Activated CD8-positive, alpha-beta memory T cell treated with anti-CD3 and anti-CD28 coated beads for 1 hour (primary cell): ENCODE data around the gene CABLES2.

Experiments used
- DNase-seq, 2 donors: peaks; one replicate each; pipeline ENCODE4 v3.0.0-alpha.2; 2020; ENCODE audit warnings: low read depth in 1 of 2; ENCODE audit errors: extremely low read depth in 1 of 2

Gene CABLES2, protein sequence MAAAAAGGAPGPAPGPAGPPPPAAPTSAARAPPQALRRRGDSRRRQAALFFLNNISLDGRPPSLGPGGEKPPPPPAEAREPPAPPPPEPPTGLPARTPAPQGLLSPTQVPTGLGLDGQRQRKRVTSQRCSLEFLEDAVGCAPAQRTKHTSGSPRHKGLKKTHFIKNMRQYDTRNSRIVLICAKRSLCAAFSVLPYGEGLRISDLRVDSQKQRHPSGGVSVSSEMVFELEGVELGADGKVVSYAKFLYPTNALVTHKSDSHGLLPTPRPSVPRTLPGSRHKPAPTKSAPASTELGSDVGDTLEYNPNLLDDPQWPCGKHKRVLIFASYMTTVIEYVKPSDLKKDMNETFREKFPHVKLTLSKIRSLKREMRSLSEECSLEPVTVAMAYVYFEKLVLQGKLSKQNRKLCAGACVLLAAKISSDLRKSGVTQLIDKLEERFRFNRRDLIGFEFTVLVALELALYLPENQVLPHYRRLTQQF

DNA sequence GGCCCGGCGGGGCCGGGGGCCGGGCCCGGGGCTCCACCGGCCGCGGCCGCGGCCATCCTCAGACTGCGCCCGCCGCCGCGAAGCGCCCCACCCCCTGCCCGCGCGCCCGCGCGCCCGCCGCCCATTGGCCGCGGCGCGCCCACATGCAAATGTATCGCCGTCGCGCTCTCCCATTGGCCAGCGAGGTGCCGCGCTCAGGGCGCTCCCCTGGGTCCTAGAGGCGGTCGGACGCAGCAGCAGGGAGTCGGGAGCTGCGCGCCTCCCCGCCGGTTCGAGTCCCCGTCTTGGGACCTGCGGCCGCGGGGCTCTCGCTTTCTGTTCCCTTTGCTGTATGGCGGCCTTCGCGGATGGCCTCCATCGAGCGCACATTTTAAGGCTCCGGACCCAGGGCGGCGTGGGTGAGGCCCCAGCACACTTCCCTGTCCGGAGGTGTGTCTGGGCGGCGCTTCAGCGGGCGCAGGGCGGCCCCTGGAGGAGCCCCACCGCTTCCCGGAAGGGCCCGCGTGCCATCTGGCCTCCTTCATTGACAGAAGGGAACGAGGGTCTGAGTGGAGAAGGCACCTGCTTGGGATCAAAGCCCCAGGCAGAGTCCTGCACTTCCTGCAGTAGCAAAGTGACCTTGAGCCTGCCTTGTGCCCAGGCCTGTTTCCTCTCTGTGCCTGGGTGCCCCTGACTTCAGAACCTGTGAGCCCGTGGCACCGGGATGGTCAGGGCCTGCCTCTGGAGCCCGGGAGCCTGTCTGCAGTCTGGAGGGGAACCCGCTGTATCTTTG, at the start of gene CABLES2:
Gene CABLES2 (minus strand): TSS at position 65 of the 772 bp plus-strand sequence. CDS start 9 bp downstream, at position 56.
- peak; percentile 60 to 87 for DNase-seq

- no peak for DNase-seq
Observed at GRCh38 chr20:62455929-62456328, 48.8 kb upstream of the CABLES2 start.

DNA sequence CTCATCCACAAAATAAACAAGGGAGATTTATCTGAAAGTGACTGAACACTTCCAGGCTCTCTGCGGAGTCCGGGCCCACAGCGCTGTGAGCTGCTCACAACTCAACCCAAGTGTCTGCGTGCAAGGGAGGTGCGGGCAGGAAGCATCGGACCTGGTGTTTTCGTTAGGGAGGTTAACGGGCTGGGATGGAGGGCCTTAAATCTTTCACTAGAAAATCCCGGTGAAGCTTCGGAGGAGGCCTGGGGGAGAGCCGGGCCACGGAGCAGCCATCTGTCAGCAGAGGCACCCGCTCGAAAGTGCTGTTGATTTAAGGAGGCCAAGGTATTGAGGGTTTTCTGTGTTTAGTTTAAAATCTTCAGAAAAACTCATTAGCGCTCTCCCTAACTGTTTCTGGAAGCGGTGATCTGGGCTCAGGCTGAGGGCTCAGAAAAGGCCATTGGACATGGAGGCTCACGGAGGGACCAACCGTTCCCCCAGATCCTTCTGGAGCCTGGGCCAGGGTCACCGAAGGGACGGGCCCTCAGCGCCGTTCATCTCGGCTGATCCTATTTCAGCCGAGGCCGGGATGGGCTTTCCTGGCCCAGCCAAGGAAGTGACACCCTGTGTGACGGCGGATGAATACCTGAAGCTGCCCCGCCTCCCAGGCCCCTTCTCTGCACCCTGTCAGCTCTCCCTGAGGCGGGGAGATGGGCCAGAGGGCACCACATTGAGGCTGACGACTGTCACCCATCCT, 48.0 kb upstream of the CABLES2 start:
- DNase-seq: no peak

GRCh38 chr20:62453186-62453808, 46.2 kb upstream of the CABLES2 start:
- DNase-seq: no peak

DNA sequence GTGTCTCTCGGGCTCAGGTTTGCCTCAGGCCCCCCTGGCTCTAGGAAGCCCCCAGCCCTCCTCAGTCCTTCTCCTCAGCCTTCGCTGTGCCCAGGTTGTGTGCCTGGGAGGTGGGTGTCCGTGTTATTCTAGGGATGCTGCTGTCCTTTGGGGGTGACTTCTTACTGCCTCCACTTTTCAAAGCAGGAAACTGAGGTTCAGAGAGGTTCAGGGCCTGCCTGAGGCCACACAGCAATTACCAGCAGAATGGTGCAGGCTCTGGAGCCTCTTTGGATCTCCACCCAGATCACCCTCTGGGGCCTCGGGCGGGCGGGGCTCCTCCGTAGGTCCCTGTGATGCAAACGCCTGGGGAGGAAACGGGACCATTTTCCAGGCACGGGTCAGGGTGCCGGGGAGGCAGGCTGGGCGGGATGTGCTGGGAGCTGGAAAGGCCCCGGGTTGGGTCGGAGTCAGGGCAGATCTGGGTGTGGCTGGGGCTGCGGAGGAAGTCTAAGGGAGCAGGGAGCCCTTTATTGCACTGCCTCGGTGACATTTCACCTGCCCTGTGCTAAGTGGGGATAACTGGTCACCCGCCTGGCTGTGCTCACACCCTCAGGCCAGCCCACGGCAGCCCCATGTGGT, 45.5 kb upstream of the CABLES2 start:
- DNase-seq: no peak

- DNase-seq: no peak
Observed at GRCh38 chr20:62451970-62452369, 44.9 kb upstream of the CABLES2 start.

GRCh38 chr20:62451156-62451767, 44.2 kb upstream of the CABLES2 start:
- no peak for DNase-seq

DNA sequence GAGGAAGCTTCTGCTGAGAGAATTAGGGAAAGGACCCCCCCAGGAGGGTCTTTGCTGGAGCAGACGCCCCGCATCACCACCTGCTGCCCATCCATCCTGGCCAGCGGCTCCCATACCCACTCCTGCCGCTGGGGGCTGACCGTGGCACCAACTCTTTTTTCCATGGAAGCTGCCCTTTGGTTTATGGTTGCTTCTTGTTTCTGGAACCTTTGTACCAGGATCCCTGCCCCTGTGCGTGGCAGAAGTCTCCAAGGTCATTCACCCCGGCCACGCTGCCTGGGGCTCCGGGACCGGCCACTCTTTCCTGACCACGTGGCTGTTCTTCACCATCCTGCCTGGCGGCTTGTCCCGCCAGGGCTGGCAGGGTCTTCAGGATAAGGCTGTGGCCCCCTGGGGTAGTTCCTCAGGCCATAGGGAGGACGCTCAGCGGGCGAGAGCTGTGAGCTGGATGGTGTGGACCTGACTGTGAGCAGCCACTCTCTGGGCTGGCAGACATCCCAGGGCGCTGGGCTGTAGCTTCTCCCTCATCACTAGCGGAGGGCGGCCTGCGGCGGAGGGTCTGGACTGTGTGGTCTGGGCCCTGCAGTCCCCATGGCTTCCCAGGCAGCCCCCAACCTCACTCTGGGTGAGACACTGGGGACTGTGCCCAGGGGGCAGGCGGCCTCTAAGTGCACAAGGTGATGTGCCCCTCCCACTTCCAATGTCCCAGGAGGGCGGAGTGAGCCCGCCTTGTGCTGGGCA, 43.0 kb upstream of the CABLES2 start:
- DNase-seq: no peak

GRCh38 chr20:62448788-62449187, 41.7 kb upstream of the CABLES2 start:
- no peak for DNase-seq

DNA sequence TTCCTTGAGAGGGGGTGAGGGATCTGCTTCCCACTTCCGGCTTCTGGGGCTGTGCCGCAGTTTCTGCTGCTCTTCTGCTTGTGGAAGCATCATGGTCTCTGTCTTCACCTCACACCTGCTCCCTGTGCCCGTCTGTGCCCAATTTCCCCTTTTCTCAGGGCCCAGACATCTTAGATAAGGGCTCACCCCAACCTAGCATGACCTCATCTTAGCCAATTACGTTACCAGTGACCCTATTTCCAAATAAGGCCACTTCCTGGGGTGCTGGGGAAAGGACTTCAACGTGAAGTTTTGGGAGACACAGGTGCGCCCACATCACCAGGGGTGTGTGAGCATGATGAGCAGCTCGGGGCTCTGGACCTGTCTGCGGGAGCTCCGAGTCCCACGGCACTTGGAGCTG, 41.0 kb upstream of the CABLES2 start:
- DNase-seq: no peak

DNA sequence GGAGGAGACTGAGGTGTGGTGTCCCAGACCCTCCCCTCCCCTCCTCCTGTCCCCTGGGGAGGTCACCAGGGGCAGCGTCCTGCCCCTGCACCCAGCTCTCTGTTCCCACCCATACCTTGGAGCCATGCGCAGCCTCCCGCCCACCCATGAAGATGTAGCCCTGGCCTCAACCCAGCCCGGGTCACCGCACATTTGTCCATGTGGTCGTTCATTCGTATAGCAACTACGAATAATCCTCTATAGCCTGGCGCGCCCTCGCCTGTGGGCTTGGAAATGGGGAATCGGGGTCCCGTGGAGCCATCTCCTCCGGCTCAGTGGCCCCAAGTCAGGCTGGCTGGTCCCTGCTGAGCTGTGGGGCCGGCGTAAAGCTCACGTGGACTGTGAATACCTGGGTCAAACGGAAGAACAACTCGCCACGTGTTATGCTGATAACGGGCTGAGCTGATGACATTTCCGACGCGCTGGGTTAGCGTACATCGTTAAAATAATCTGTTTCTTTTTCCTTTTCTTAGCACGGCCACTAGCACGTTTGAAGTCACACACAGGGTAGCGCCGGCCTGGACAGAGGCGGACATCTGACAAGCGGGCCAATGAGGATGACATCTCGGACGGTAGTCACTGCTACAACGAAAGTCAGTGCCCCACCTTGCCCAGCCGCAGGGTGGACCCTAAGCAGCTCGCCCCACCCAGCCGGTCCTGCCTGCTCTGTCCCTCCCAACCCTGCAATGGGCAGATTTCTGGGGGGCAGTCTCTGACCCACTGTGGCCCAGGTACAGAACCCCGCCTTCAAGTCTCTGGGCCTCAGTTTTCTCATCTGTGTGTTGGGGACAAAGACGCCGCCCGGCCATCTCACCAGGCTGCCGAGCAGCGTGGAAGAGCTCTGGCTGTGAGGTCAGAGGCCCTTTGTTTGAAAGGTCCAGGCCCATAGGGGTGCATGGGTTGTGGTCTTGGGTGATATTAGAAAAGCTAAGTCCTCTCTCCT, 40.1 kb upstream of the CABLES2 start:
- no peak for DNase-seq

GRCh38 chr20:62446481-62446880, 39.4 kb upstream of the CABLES2 start:
- no peak for DNase-seq

GRCh38 chr20:62445553-62446340, 38.7 kb upstream of the CABLES2 start:
- no peak for DNase-seq

GRCh38 chr20:62444286-62444685, 37.2 kb upstream of the CABLES2 start:
- no peak for DNase-seq

GRCh38 chr20:62441987-62442539, 35.0 kb upstream of the CABLES2 start:
- no peak for DNase-seq

DNA sequence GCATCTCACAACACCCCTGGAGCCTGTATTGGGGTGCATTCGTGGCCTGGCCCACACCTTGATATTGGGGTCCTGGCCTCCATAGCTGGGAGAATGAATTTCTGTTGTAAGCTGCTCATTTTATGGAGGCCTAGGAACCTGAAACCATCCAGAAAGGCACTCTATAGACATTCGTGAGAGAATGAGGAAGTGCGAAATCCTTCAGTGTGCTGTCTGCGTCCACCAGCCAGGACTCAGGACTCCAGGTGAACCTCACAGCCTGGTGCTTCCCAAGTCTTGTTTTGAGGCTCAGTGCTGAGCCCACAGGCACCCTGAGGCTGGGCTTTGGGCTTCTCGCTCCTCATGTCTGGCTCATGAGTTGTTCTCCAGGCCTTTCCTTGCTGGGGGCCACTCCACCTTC, 32.1 kb upstream of the CABLES2 start:
- DNase-seq: no peak

DNA sequence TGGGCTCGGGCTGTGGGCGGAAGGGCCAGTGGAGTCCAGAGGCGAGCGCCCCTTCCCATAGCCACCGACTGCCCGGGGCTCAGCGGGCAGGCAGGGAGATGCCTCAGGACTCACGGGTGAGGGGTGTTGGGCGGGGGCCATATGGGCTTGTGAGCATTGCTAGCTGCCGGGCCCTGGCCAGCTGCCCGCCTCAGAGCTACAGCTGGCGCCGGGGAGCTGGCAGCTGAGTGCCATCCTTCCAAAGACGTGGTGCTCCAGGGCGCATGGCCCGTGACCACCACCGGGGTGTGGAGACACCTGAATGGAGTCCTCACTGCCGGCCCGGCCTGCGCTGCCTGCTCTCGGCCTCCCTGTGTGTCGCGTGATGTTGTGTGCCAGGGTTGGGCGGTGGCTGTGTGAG, 30.8 kb upstream of the CABLES2 start:
- no peak for DNase-seq
